Caki2 (cell line): ENCODE results near the gene PSME3. TPM values are rescaled to one million over a fixed set of nuclear protein-coding genes. Genes with fewer than 3 reads are reported as not detected.

ENCODE experiments used
- DNase-seq: peaks from one replicate; pipeline ENCODE4 v3.0.0-alpha.2; 2015; ENCODE audit warnings: low read depth
- in situ Hi-C: cut with HindIII; loops from 2 replicates; pipeline ENCODE4 v1.10.0; 2016; ENCODE audit warnings: low sequenced_read_pairs, low pct_unique_long_range_greater_than_20kb, mixed read lengths
- total RNA-seq: library from RNA; depleted of rRNA; stranded (reverse); fragments of >200 nt; shearing (Covaris generic); gene quantifications from 2 replicates; pipeline ENCODE4 v1.2.3, GENCODE V29; 2014; ENCODE audit warnings: low replicate concordance; rRNA removed

Gene PSME3
- total RNA-seq, 1 experiment from 2014 or later: 83.1 TPM

GRCh38 chr17:42886283-42887176 lies 53.3 kb downstream of the PSME3 start:
- no peak for DNase-seq
- in situ Hi-C loops: no loop called here

GRCh38 chr17:42889809-42890208 lies 56.6 kb downstream of the PSME3 start:
- in situ Hi-C loops: no loop called here
- DNase-seq: no peak

GRCh38 chr17:42891539-42892152 lies 58.4 kb downstream of the PSME3 start:
- DNase-seq: peak; percentile 18

GRCh38 chr17:42893359-42893758 lies 60.2 kb downstream of the PSME3 start:
- in situ Hi-C loops: no loop called here
- DNase-seq: no peak

More at GRCh38 chr17:42891539-42892152, 58.4 kb downstream of the PSME3 start:
- in situ Hi-C loops: no loop called here

Other genes with a start within 250 kb of the PSME3 start
- 50.5 and 90.2 TPM in 2 replicates for gene RETREG3, start 224.0 kb upstream of the PSME3 start, total RNA-seq
- gene TUBG1, start 223.7 kb upstream of the PSME3 start, total RNA-seq: 74.8 and 76.6 TPM in 2 replicates
- 3.1 and 6.7 TPM in 2 replicates for gene TUBG2, start 174.1 kb upstream of the PSME3 start, total RNA-seq
- gene PLEKHH3, start 156.4 kb upstream of the PSME3 start, total RNA-seq: 20.5 and 21.5 TPM in 2 replicates
- not detected in 2 replicates for gene CCR10, start 151.6 kb upstream of the PSME3 start, total RNA-seq
- gene CNTNAP1, start 150.9 kb upstream of the PSME3 start, total RNA-seq: 2.0 and 3.2 TPM in 2 replicates
- 8.2 and 21.3 TPM in 2 replicates for gene EZH1, start 88.4 kb upstream of the PSME3 start, total RNA-seq
- not detected in 2 replicates for gene RAMP2, start 72.2 kb upstream of the PSME3 start, total RNA-seq
- gene VPS25, start 59.9 kb upstream of the PSME3 start, total RNA-seq: 123 and 179 TPM in 2 replicates
- gene WNK4, start 52.8 kb upstream of the PSME3 start, total RNA-seq: not detected in 2 replicates
- gene COA3, start 34.7 kb upstream of the PSME3 start, total RNA-seq: 211 and 246 TPM in 2 replicates
- 0.09 TPM in 1 of 2 replicates, not detected in the other for gene CNTD1, start 34.5 kb upstream of the PSME3 start, total RNA-seq
- gene BECN1, start 9.1 kb upstream of the PSME3 start, total RNA-seq: 107 and 132 TPM in 2 replicates
- gene AOC2, start 11.2 kb downstream of the PSME3 start, total RNA-seq: 0.38 TPM in 1 of 2 replicates, not detected in the other
- 0.17 TPM in 1 of 2 replicates, not detected in the other for gene AOC3, start 17.8 kb downstream of the PSME3 start, total RNA-seq
- not detected in 2 replicates for gene G6PC1, start 67.4 kb downstream of the PSME3 start, total RNA-seq
- gene AARSD1, start 131.1 kb downstream of the PSME3 start, total RNA-seq: 38.8 and 50.3 TPM in 2 replicates
- not detected in 2 replicates for gene PTGES3L, start 146.7 kb downstream of the PSME3 start, total RNA-seq
- gene RUNDC1, start 147.2 kb downstream of the PSME3 start, total RNA-seq: 8.9 and 9.8 TPM in 2 replicates
- gene RPL27, start 165.0 kb downstream of the PSME3 start, total RNA-seq: 1,310 and 1,529 TPM in 2 replicates
- 42.9 and 90.9 TPM in 2 replicates for gene IFI35, start 173.4 kb downstream of the PSME3 start, total RNA-seq
- 163 and 181 TPM in 2 replicates for gene VAT1, start 189.0 kb downstream of the PSME3 start, total RNA-seq
- gene RND2, start 191.8 kb downstream of the PSME3 start, total RNA-seq: 1.2 TPM in 1 of 2 replicates, not detected in the other